PC-9 (cell line): ENCODE measurements around the gene GXYLT1. TPM values are rescaled to one million over a fixed set of nuclear protein-coding genes. Genes with fewer than 3 reads are reported as not detected.

Experiments used
- BruUV-seq: library from RNA; stranded (reverse); fragments of 400-500 nt; replicated peaks from 2 replicates; lab custom pipeline; 2021; lab: Mats Ljungman, UMichigan
- CTCF ChIA-PET: fragments of 300-600 bp; sonication (Branson Sonifier 250); formaldehyde crosslinking; loops from one replicate; lab custom pipeline; 2022; ENCODE audit warnings: antibody characterized with exemption; lab: Charles Lee
- POLR2A ChIA-PET: fragments of 300-600 bp; sonication (Branson Sonifier 250); formaldehyde crosslinking; loops from one replicate; lab custom pipeline; 2022; ENCODE audit warnings: antibody characterized with exemption; ENCODE audit not compliant: unreplicated experiment; lab: Charles Lee
- DNase-seq, 2 experiments: peaks; one replicate each; pipeline versions ENCODE4 v3.0.0 to v3.0.0-alpha.2; 2015 to 2022; ENCODE audit warnings: mixed read lengths in 1 of 2
- H2AFZ ChIP-seq: fragments of 200-600 bp; sonication (generic); 2 replicates; pipeline ENCODE4 v1.8.1; 2017; ENCODE audit warnings: antibody characterized with exemption
- H3F3A ChIP-seq: fragments of 200-600 bp; sonication (generic); 2 replicates; pipeline ENCODE4 v1.8.1; 2017; ENCODE audit warnings: antibody characterized with exemption, mild to moderate bottlenecking, low read depth; ENCODE audit not compliant: insufficient read depth
- H3K27ac ChIP-seq: fragments of 200-600 bp; sonication (generic); 2 replicates; pipeline ENCODE4 v1.6.1; 2016; ENCODE audit warnings: mixed run types
- H3K27me3 ChIP-seq: fragments of 200-600 bp; sonication (generic); 2 replicates; pipeline ENCODE4 v1.6.1; 2016; ENCODE audit warnings: low read depth, mixed run types; ENCODE audit not compliant: insufficient read depth
- H3K36me3 ChIP-seq: fragments of 200-600 bp; sonication (generic); 2 replicates; pipeline ENCODE4 v1.6.1; 2016; ENCODE audit warnings: low read depth, mixed run types
- H3K4me1 ChIP-seq: fragments of 200-600 bp; sonication (generic); replicated peaks from 2 replicates; pipeline ENCODE4 v1.6.1; 2016; ENCODE audit warnings: mixed run types; ENCODE audit not compliant: insufficient read depth
- H3K4me2 ChIP-seq: fragments of 200-600 bp; sonication (generic); 2 replicates; pipeline ENCODE4 v1.6.1; 2017; ENCODE audit warnings: mixed run types
- H3K4me3 ChIP-seq: fragments of 200-600 bp; sonication (generic); 2 replicates; pipeline ENCODE4 v1.6.1; 2016; ENCODE audit warnings: mixed run types
- H3K79me2 ChIP-seq: fragments of 200-600 bp; sonication (generic); 2 replicates; pipeline ENCODE4 v1.6.1; 2017; ENCODE audit warnings: low read depth, mixed run types
- H3K9me2 ChIP-seq: fragments of 200-600 bp; sonication (generic); 2 replicates; pipeline ENCODE4 v1.8.1; 2017; ENCODE audit warnings: mild to moderate bottlenecking; ENCODE audit not compliant: insufficient read depth
- H3K9me3 ChIP-seq: fragments of 200-600 bp; sonication (generic); 2 replicates; pipeline ENCODE4 v1.8.1; 2016; ENCODE audit warnings: low read depth; ENCODE audit not compliant: insufficient read depth
- H4K20me1 ChIP-seq: fragments of 200-600 bp; sonication (generic); 2 replicates; pipeline ENCODE4 v1.8.1; 2017; ENCODE audit not compliant: insufficient read depth
- CTCF ChIP-seq: fragments of 200-600 bp; sonication (generic); conservative IDR thresholded peaks from 2 replicates; pipeline ENCODE4 v1.6.1; 2017; ENCODE audit warnings: mixed run types, antibody characterized with exemption, mild to moderate bottlenecking, moderate library complexity
- EZH2 ChIP-seq: fragments of 200-600 bp; sonication (generic); IDR thresholded peaks from 2 replicates; pipeline ENCODE4 v1.8.0; 2017; ENCODE audit warnings: antibody characterized with exemption, low read depth
- intact Hi-C: fragments of 100-400 bp; cut with micrococcal nuclease; formaldehyde crosslinking; loops from one replicate; pipeline ENCODE4 v1.10.0; 2022; ENCODE audit not compliant: unreplicated experiment
- total RNA-seq: library from RNA; stranded (reverse); gene quantifications from 2 replicates; pipeline ENCODE4 v1.2.3, GENCODE V29; 2021

Gene GXYLT1
- total RNA-seq, 1 experiment from 2014 or later: 7.8 TPM

- Histone ChIP-seq H3F3A (no peaks in the 10 kb centered on the region; the same call in 1 of the 2 replicates), H3K4me3 (no peak overlapping the region), H4K20me1 (no peaks in the 10 kb centered on the region), H3K27ac (no peak overlapping the region), H3K27me3 (no peaks in the 10 kb centered on the region), H3K9me2 (no peaks in the 10 kb centered on the region), H3K36me3 (0 out of 2 replicates have a peak, but pooled peaks cover 2% of the 10 kb centered on the region), H3K9me3 (no peaks in the 10 kb centered on the region), H3K79me2 (no peaks in the 10 kb centered on the region), H2AFZ (no peak overlapping the region), H3K4me1 (no peaks in the 10 kb centered on the region), H3K4me2 (no peak overlapping the region)
- DNase-seq: no peak
- CTCF ChIA-PET: no interaction called here
- TF ChIP-seq CTCF: no peak
- no peak for TF ChIP-seq EZH2
- intact Hi-C loops: no loop called here
- no TSS peak for BruUV-seq
- POLR2A ChIA-PET: no interaction called here
Observed at GRCh38 chr12:42090899-42091298, 53.8 kb downstream of the GXYLT1 start.

GRCh38 chr12:42086031-42086430 is 58.6 kb downstream of the GXYLT1 start:
- Histone ChIP-seq H3K9me2 (no peaks in the 10 kb centered on the region), H2AFZ (no peak overlapping the region), H3K27me3 (no peaks in the 10 kb centered on the region), H3K36me3 (0 out of 2 replicates have a peak, but pooled peaks cover 2% of the 10 kb centered on the region), H3K27ac (no peak overlapping the region), H3K79me2 (no peaks in the 10 kb centered on the region), H4K20me1 (no peaks in the 10 kb centered on the region), H3K9me3 (no peaks in the 10 kb centered on the region), H3K4me2 (no peak overlapping the region), H3K4me1 (no peaks in the 10 kb centered on the region), H3K4me3 (no peak overlapping the region), H3F3A (no peaks in the 10 kb centered on the region; the same call in 1 of the 2 replicates)
- DNase-seq: no peak
- CTCF ChIA-PET: interaction anchor here (0.6 kb wide), 1 partner anchor 8 kb away, joined by 4 read pairs; no protein-coding TSS in a partner anchor
- no TSS peak for BruUV-seq
- TF ChIP-seq CTCF: no peak
- TF ChIP-seq EZH2: no peak
- POLR2A ChIA-PET: no interaction called here
- intact Hi-C loops: no loop called here

- Histone ChIP-seq H3K27ac (no peak overlapping the region), H3K4me3 (no peak overlapping the region), H3K36me3 (0 out of 2 replicates have a peak, but pooled peaks cover 2% of the 10 kb centered on the region), H3K9me2 (no peaks in the 10 kb centered on the region), H3K9me3 (no peaks in the 10 kb centered on the region), H4K20me1 (no peaks in the 10 kb centered on the region), H3K27me3 (no peaks in the 10 kb centered on the region), H2AFZ (no peak overlapping the region), H3K4me1 (no peaks in the 10 kb centered on the region), H3F3A (no peaks in the 10 kb centered on the region; the same call in 1 of the 2 replicates), H3K4me2 (no peak overlapping the region), H3K79me2 (no peaks in the 10 kb centered on the region)
- no TSS peak for BruUV-seq
- ChIA-PET POLR2A (no interaction called here), CTCF (interaction anchor here (0.6 kb wide), 1 partner anchor 8 kb away, joined by 4 read pairs; no protein-coding TSS in a partner anchor)
- intact Hi-C loops: no loop called here
- no peak for DNase-seq
- no peak for TF ChIP-seq CTCF
Observed at GRCh38 chr12:42085594-42085993, 59.1 kb downstream of the GXYLT1 start.
